PC-3 (cell line): ENCODE measurements around the gene FXYD3. TPM values are rescaled to one million over a fixed set of nuclear protein-coding genes. Genes with fewer than 3 reads are reported as not detected.

ENCODE experiments used
- ATAC-seq: fragments of 200-7000 bp; cut with Tn5 transposase; 2 replicates; pipeline ENCODE4 v1.9.1; 2020; ENCODE audit warnings: mild to moderate bottlenecking, moderate library complexity
- BruUV-seq: library from RNA; stranded (reverse); fragments of 400-500 nt; replicated peaks from 2 replicates; lab custom pipeline; 2021; lab: Mats Ljungman, UMichigan
- CTCF ChIA-PET: fragments of 300-600 bp; sonication (Branson Sonifier 250); formaldehyde crosslinking; loops from one replicate; lab custom pipeline; 2022; ENCODE audit warnings: antibody characterized with exemption; lab: Charles Lee
- POLR2A ChIA-PET: fragments of 300-600 bp; sonication (Branson Sonifier 250); formaldehyde crosslinking; loops from one replicate; lab custom pipeline; 2022; ENCODE audit warnings: antibody characterized with exemption; ENCODE audit not compliant: unreplicated experiment; lab: Charles Lee
- DNase-seq: peaks from one replicate; pipeline ENCODE4 v3.0.0-alpha.2; 2015
- H2AFZ ChIP-seq: fragments of 300-600 bp; sonication (generic); 2 replicates; pipeline ENCODE4 v1.6.0; 2016; ENCODE audit warnings: antibody characterized with exemption, low read length
- H3F3A ChIP-seq: fragments of 300-600 bp; sonication (generic); one replicate; pipeline ENCODE4 v1.6.0; 2017; ENCODE audit warnings: antibody characterized with exemption, low read length, control low read depth, mild to moderate bottlenecking; ENCODE audit not compliant: unreplicated experiment
- H3K27ac ChIP-seq: fragments of 300-600 bp; sonication (generic); 2 replicates; pipeline ENCODE4 v1.5.1; 2016; ENCODE audit warnings: mild to moderate bottlenecking, low read length
- H3K27me3 ChIP-seq: fragments of 300-600 bp; sonication (generic); 2 replicates; pipeline ENCODE4 v1.6.1; 2016; ENCODE audit warnings: low read length, mixed read lengths
- H3K36me3 ChIP-seq: fragments of 300-600 bp; sonication (generic); 2 replicates; pipeline ENCODE4 v1.6.1; 2016; ENCODE audit warnings: low read depth, mixed run types, low read length, mixed read lengths
- H3K4me1 ChIP-seq: fragments of 300-600 bp; sonication (generic); 2 replicates; pipeline ENCODE4 v1.5.1; 2016; ENCODE audit warnings: low read length; ENCODE audit not compliant: insufficient read depth
- H3K4me2 ChIP-seq: fragments of 300-600 bp; sonication (generic); 2 replicates; pipeline ENCODE4 v1.6.0; 2016; ENCODE audit warnings: low read length
- H3K4me3 ChIP-seq: fragments of 300-600 bp; sonication (generic); 2 replicates; pipeline ENCODE4 v1.5.1; 2016; ENCODE audit warnings: mild to moderate bottlenecking, low read length, mixed read lengths
- H3K79me2 ChIP-seq: fragments of 300-600 bp; sonication (generic); 2 replicates; pipeline ENCODE4 v1.6.1; 2017; ENCODE audit warnings: low read length, mixed read lengths
- H3K9ac ChIP-seq: fragments of 300-600 bp; sonication (generic); 2 replicates; pipeline ENCODE4 v1.6.0; 2016; ENCODE audit warnings: mild to moderate bottlenecking, low read length
- H3K9me2 ChIP-seq: fragments of 300-600 bp; sonication (generic); replicated peaks from 2 replicates; pipeline ENCODE4 v1.6.1; 2016; ENCODE audit warnings: mixed run types, low read length, mixed read lengths
- H3K9me3 ChIP-seq: fragments of 300-600 bp; sonication (generic); 2 replicates; pipeline ENCODE4 v1.6.1; 2016; ENCODE audit warnings: low read length, mixed read lengths
- H4K20me1 ChIP-seq: fragments of 300-600 bp; sonication (generic); 2 replicates; pipeline ENCODE4 v1.6.1; 2016; ENCODE audit warnings: low read length, mixed read lengths
- EZH2 ChIP-seq: fragments of 300-600 bp; sonication (generic); IDR thresholded peaks from one replicate; pipeline ENCODE4 v1.6.1; 2017; ENCODE audit warnings: antibody characterized with exemption, mild to moderate bottlenecking, low read length; ENCODE audit not compliant: unreplicated experiment
- EZH2phosphoT487 ChIP-seq: fragments of 300-600 bp; sonication (generic); IDR thresholded peaks from 2 replicates; pipeline ENCODE4 v1.6.1; 2018; ENCODE audit warnings: mild to moderate bottlenecking, antibody characterized with exemption, low read length, borderline replicate concordance
- intact Hi-C: fragments of 100-400 bp; cut with micrococcal nuclease; formaldehyde crosslinking; loops from 2 replicates; pipeline ENCODE4 v1.9.0; 2023
- total RNA-seq: library from RNA; depleted of rRNA; stranded (reverse); fragments of >200 nt; gene quantifications from 2 replicates; pipeline ENCODE4 v1.2.3, GENCODE V29; 2014
- TF ChIP-seq, protein P1 (sequence below): fragments of 300-600 bp; sonication (generic); conservative IDR thresholded peaks from 2 replicates; pipeline ENCODE4 v1.5.1; 2017; ENCODE audit warnings: antibody characterized with exemption, low read depth, mild to moderate bottlenecking, low read length

Gene FXYD3
- total RNA-seq, 1 experiment from 2014 or later: 61.6 TPM

DNA sequence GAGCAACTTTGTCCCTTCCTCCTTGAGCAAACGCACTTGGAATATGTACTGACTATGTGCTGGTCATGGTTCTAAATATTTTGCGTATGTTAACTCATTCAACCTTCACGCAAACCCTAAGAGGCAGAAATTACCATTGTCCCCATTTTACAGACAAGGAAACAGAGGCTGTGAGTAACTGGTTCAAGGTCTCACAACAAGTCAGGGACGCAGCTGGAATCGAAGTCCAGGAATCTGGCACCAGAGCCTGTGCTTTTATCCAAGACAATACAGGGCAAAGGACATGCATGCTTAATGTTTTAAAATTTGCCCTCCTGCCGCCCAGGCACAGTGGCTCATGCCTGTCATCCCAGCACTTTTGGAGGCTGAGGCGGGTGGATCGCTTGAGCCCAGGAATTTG lies 44.0 kb downstream of the FXYD3 start:
- Histone ChIP-seq H3K27ac (no peak overlapping the region), H2AFZ (no peak overlapping the region), H3K36me3 (peaks cover 60% of the 10 kb centered on the region), H3K4me3 (no peak overlapping the region), H3K9me2 (no peaks in the 10 kb centered on the region), H3K9ac (no peak overlapping the region), H3K9me3 (peaks cover 5% of the 10 kb centered on the region; the same call in 1 of the 2 replicates), H4K20me1 (peaks cover 13% of the 10 kb centered on the region; the same call in 1 of the 2 replicates), H3F3A (no peaks in the 10 kb centered on the region), H3K79me2 (peaks cover 33% of the 10 kb centered on the region), H3K4me2 (no peak overlapping the region), H3K4me1 (peaks cover 10% of the 10 kb centered on the region), H3K27me3 (no peaks in the 10 kb centered on the region)
- no TSS peak for BruUV-seq
- no peak for ATAC-seq
- intact Hi-C loops: no loop called here
- POLR2A ChIA-PET: no interaction called here
- CTCF ChIA-PET: no interaction called here
- TF ChIP-seq EZH2 (no peak), EZH2phosphoT487 (no peak)
- TF ChIP-seq, protein P1, sequence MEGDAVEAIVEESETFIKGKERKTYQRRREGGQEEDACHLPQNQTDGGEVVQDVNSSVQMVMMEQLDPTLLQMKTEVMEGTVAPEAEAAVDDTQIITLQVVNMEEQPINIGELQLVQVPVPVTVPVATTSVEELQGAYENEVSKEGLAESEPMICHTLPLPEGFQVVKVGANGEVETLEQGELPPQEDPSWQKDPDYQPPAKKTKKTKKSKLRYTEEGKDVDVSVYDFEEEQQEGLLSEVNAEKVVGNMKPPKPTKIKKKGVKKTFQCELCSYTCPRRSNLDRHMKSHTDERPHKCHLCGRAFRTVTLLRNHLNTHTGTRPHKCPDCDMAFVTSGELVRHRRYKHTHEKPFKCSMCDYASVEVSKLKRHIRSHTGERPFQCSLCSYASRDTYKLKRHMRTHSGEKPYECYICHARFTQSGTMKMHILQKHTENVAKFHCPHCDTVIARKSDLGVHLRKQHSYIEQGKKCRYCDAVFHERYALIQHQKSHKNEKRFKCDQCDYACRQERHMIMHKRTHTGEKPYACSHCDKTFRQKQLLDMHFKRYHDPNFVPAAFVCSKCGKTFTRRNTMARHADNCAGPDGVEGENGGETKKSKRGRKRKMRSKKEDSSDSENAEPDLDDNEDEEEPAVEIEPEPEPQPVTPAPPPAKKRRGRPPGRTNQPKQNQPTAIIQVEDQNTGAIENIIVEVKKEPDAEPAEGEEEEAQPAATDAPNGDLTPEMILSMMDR: no peak
- DNase-seq: no peak

DNA sequence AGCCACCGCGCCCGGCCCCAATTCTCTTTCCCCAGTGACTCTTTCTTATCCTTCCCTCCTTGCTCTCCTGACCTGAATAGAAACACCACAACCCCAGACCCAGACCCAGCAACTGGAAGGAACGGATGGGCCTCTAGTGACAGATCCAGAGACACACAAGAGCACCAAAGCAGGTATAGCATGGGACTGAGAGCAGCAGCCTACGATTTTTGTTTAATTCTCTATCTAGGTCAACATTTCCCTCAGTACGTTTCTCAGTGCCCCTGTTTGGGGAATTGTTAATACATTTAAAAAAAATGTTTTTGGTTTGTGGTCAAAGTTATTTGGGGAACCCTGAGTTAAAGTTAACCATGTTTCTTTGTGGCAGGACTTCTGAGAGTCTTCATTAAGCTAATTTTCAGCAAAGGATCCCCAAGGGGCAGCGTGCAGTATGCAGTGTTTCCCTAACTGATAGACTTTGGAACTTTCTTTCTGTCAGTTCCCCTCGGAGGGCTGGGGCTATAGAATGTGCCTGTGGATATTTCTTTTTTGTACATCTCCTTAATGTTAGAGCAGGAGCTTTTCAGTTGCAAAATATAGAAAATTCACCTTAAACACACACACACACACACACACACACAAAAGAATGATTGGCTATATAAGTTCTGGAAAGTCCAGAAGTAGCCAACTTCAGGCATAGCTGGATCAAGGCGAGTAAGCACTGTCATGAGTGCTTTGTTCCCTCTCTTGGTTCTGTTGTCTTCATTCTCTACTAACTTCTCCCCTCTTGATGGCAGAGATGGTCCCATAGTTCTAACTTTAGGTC lies 45.2 kb downstream of the FXYD3 start:
- ChIA-PET POLR2A (no interaction called here), CTCF (no interaction called here)
- Histone ChIP-seq H3K4me3 (no peak overlapping the region), H3K4me1 (peaks cover 7% of the 10 kb centered on the region), H3F3A (no peaks in the 10 kb centered on the region), H4K20me1 (peaks cover 7% of the 10 kb centered on the region; the same call in 1 of the 2 replicates), H3K36me3 (peaks cover 72% of the 10 kb centered on the region), H3K27ac (no peak overlapping the region), H3K79me2 (peaks cover 20% of the 10 kb centered on the region), H3K27me3 (no peaks in the 10 kb centered on the region), H3K9ac (no peak overlapping the region), H3K9me2 (no peaks in the 10 kb centered on the region), H3K4me2 (no peak overlapping the region), H2AFZ (no peak overlapping the region), H3K9me3 (peaks cover 5% of the 10 kb centered on the region; the same call in 1 of the 2 replicates)
- TF ChIP-seq EZH2: no peak
- TF ChIP-seq EZH2phosphoT487: no peak
- TF ChIP-seq, protein P1: no peak
- ATAC-seq: no peak
- DNase-seq: no peak
- no TSS peak for BruUV-seq
- intact Hi-C loops: no loop called here

DNA sequence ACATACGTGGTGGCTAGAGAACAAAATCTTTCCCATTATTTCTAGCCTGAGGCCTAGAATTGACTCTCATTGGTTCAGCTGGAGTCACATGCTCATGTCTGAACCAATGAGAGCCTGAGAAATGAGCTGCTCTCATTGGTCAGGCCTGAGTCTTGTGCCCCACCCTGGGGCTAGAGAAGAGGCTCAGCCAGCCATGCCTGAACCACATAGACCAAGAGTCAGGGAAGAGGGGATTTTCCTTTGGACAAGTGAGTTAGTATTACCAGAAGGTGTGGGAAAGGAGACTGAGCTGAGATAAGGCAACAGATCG lies 45.8 kb downstream of the FXYD3 start:
- no peak overlapping the region for H3K4me2 ChIP-seq
- H3K9ac ChIP-seq: no peak overlapping the region
- peaks cover 1% of the 10 kb centered on the region for H3K4me1 ChIP-seq
- no peak overlapping the region for H2AFZ ChIP-seq
- ATAC-seq: no peak
- 0 out of 2 replicates have a peak, but pooled peaks cover 2% of the 10 kb centered on the region for H4K20me1 ChIP-seq
- H3K9me2 ChIP-seq: no peaks in the 10 kb centered on the region
- H3K4me3 ChIP-seq: no peak overlapping the region
- peaks cover 15% of the 10 kb centered on the region for H3K79me2 ChIP-seq
- ChIA-PET POLR2A (no interaction called here), CTCF (no interaction called here)
- no peak overlapping the region for H3K27ac ChIP-seq
- BruUV-seq: no TSS peak
- H3K27me3 ChIP-seq: no peaks in the 10 kb centered on the region
- DNase-seq: no peak
- intact Hi-C loops: no loop called here
- TF ChIP-seq, protein P1: no peak
- TF ChIP-seq EZH2: no peak
- no peak for TF ChIP-seq EZH2phosphoT487
- H3F3A ChIP-seq: no peaks in the 10 kb centered on the region
- H3K9me3 ChIP-seq: peaks cover 5% of the 10 kb centered on the region; the same call in 1 of the 2 replicates
- peaks cover 77% of the 10 kb centered on the region for H3K36me3 ChIP-seq
